Endothelial cell of umbilical vein (primary cell): ENCODE measurements around the gene MYO9B. TPM values are rescaled to one million over a fixed set of nuclear protein-coding genes. Genes with fewer than 3 reads are reported as not detected.

Experiments used
- BruUV-seq: library from RNA; stranded (reverse); fragments of 400-500 nt; replicated peaks from 2 replicates; lab custom pipeline; 2021; lab: Mats Ljungman, UMichigan
- CTCF ChIA-PET: fragments of 300-600, 350-600 bp; sonication (Branson Sonifier 250); formaldehyde crosslinking; loops from one replicate; lab custom pipeline; 2021; ENCODE audit warnings: antibody characterized with exemption, inconsistent platforms; lab: Charles Lee
- POLR2A ChIA-PET: fragments of 300-600, 350-600 bp; sonication (Branson Sonifier 250); formaldehyde crosslinking; loops from one replicate; lab custom pipeline; 2021; ENCODE audit warnings: antibody characterized with exemption, inconsistent platforms; lab: Charles Lee
- DNase-seq: peaks from one replicate; pipeline ENCODE4 v3.0.0-alpha.2; 2011; ENCODE audit warnings: low read depth, low spot score
- FAIRE-seq: peaks from 2 replicates; lab custom pipeline; 2011; peaks lifted over from hg19 to GRCh38; lab: Jason Lieb, UNC
- H2AFZ ChIP-seq: 2 replicates; pipeline ENCODE4 v1.6.0; 2012; ENCODE audit warnings: low read depth, low read length, control low read depth, inconsistent platforms
- H3K27ac ChIP-seq: 2 replicates; pipeline ENCODE4 v1.5.1; 2011; ENCODE audit warnings: low read depth, mild to moderate bottlenecking, control low read depth, low read length, moderate library complexity; ENCODE audit not compliant: insufficient read depth
- H3K27me3 ChIP-seq, 2 experiments: 2 replicates each; pipeline versions ENCODE4 v1.6.0 to v1.6.1; 2011; ENCODE audit warnings: low read length in 2 of 2, mixed read lengths in 1 of 2; ENCODE audit not compliant: control insufficient read depth in 2 of 2, insufficient read depth in 2 of 2
- H3K36me3 ChIP-seq, 2 experiments: 2 replicates in 1 of 2; 3 replicates in 1 of 2; pipeline ENCODE4 v1.5.1; 2011; ENCODE audit warnings: low read length in 2 of 2, mild to moderate bottlenecking in 1 of 2, moderate library complexity in 1 of 2; ENCODE audit not compliant: control insufficient read depth in 2 of 2, insufficient read depth in 2 of 2; ENCODE audit errors: extremely low read depth in 1 of 2
- H3K4me1 ChIP-seq: 3 replicates; pipeline ENCODE4 v1.5.1; 2011; ENCODE audit warnings: mild to moderate bottlenecking, low read length; ENCODE audit not compliant: control insufficient read depth, insufficient read depth; ENCODE audit errors: extremely low read depth
- H3K4me2 ChIP-seq: 2 replicates; pipeline ENCODE4 v1.6.1; 2011; ENCODE audit warnings: low read length, control low read depth, mixed read lengths; ENCODE audit not compliant: insufficient read depth
- H3K4me3 ChIP-seq, 3 experiments: fragments of 200-600 bp in 1 of 3; sonication (generic), shearing (Covaris generic) in 1 of 3; replicated peaks in 1 of 3; 2 replicates each; pipeline ENCODE4 v1.5.1; 2011 to 2016; ENCODE audit warnings: control low read depth in 3 of 3, low read length in 3 of 3, mild to moderate bottlenecking in 2 of 3, inconsistent platforms in 1 of 3, low read depth in 1 of 3, moderate library complexity in 1 of 3; ENCODE audit not compliant: insufficient read depth in 1 of 3
- H3K79me2 ChIP-seq: 2 replicates; pipeline ENCODE4 v1.6.0; 2012; ENCODE audit warnings: low read length, inconsistent platforms; ENCODE audit not compliant: control insufficient read depth, insufficient read depth
- H3K9ac ChIP-seq: replicated peaks from 2 replicates; pipeline ENCODE3; 2011; ENCODE audit warnings: low read length, control low read depth; ENCODE audit not compliant: insufficient read depth; ENCODE audit errors: extremely low read depth
- H3K9me1 ChIP-seq: replicated peaks from 3 replicates; pipeline ENCODE4 v1.6.0; 2011; ENCODE audit warnings: mild to moderate bottlenecking, low read length; ENCODE audit not compliant: control insufficient read depth, insufficient read depth; ENCODE audit errors: extremely low read depth
- H3K9me3 ChIP-seq: replicated peaks from 2 replicates; pipeline ENCODE4 v1.5.1; 2012; ENCODE audit warnings: low read length, inconsistent platforms; ENCODE audit not compliant: control insufficient read depth, insufficient read depth
- H4K20me1 ChIP-seq: replicated peaks from 2 replicates; pipeline ENCODE3; 2011; ENCODE audit warnings: mild to moderate bottlenecking, low read length; ENCODE audit not compliant: control insufficient read depth, insufficient read depth; ENCODE audit errors: extremely low read depth
- GATA2 ChIP-seq: IDR thresholded peaks from 2 replicates; pipeline ENCODE4 v1.7.0; 2011; ENCODE audit warnings: low read depth, mild to moderate bottlenecking, moderate library complexity, mixed read lengths, low read length; ENCODE audit not compliant: insufficient read length, insufficient read depth
- MYC ChIP-seq: IDR thresholded peaks from one replicate; pipeline ENCODE4 v1.6.1; 2011; ENCODE audit warnings: mild to moderate bottlenecking, low read depth, low read length
- POLR2A ChIP-seq: IDR thresholded peaks from 2 replicates; pipeline ENCODE4 v1.6.1; 2012; ENCODE audit warnings: low read depth, mild to moderate bottlenecking, control low read depth, low read length
- POLR2AphosphoS5 ChIP-seq: IDR thresholded peaks from 2 replicates; pipeline ENCODE4 v1.6.1; 2012; ENCODE audit warnings: low read depth, mild to moderate bottlenecking, control low read depth, low read length, moderate library complexity; ENCODE audit not compliant: insufficient read depth
- dilution Hi-C: fragments of 300-500 bp; cut with MboI; formaldehyde crosslinking; loops from one replicate; pipeline ENCODE4 v1.15.0; 2019; ENCODE audit warnings: low sequenced_read_pairs; ENCODE audit not compliant: extremely low pct_ligation_motif_present
- intact Hi-C: fragments of 100-400 bp; cut with micrococcal nuclease; formaldehyde crosslinking; loops from one replicate; pipeline ENCODE4 v1.10.0; 2022
- polyA plus RNA-seq, 4 experiments: library from polyadenylated mRNA; depleted of rRNA in 3 of 4; stranded (reverse) in 3 of 4; unstranded in 1 of 4; fragments of >200 nt; gene quantifications; 2 replicates each; pipeline versions ENCODE4 v1.2.1 to v1.2.3, GENCODE V29; 2011 to 2012; ENCODE audit warnings: missing spikeins in 1 of 4
- total RNA-seq: library from RNA; stranded (reverse); gene quantifications from 2 replicates; pipeline ENCODE4 v1.2.3, GENCODE V29; 2021
- TF ChIP-seq, protein P1 (sequence below), 2 donors: IDR thresholded peaks; 1 replicate in 1 of 2; 2 replicates in 1 of 2; pipeline ENCODE4 v1.5.1; 2011; ENCODE audit warnings: low read length in 2 of 2, mild to moderate bottlenecking in 2 of 2, moderate library complexity in 2 of 2, control low read depth in 1 of 2, inconsistent platforms in 1 of 2, low read depth in 1 of 2; ENCODE audit not compliant: insufficient read depth in 1 of 2; ENCODE audit errors: extremely low read depth in 1 of 2

The MYO9B gene
- total and polyA plus RNA-seq, 2 donors (not counting 3 experiments of a cell fraction or from before 2014, with no cell fraction given), result 64.4 to 119 TPM

DNA sequence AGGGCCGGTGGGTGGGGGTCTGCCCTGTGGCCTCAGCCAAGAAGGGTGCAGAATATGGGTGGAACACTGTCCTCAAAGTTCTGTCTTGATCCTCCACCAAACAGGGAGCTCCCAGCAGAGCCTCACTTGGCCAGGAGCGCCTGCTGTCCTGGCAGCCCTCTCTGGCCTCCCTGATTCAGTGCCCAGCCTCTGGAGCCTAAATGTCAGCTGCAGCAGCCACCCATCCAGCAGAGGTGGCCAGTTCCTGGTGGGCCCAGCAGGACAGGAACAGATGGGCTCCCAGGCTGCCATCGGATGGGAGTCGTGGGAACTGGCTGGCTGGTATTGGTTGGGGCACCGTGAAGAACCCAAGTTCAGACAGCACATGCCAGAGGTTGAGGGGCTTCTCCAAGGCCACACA, 137.8 kb downstream of the MYO9B start:
- Histone ChIP-seq H3K4me2 (no peak overlapping the region), H3K27me3 (no peaks in the 10 kb centered on the region), H3K36me3 (peaks cover 0 to 25% of the 10 kb centered on the region in 2 experiments), H3K9ac (no peak overlapping the region), H3K9me1 (no peaks in the 10 kb centered on the region), H3K9me3 (no peaks in the 10 kb centered on the region), H3K27ac (no peak overlapping the region), H3K4me3 (no peak overlapping the region), H3K4me1 (peaks cover 13% of the 10 kb centered on the region), H2AFZ (no peak overlapping the region), H3K79me2 (no peaks in the 10 kb centered on the region), H4K20me1 (no peaks in the 10 kb centered on the region)
- ChIA-PET CTCF (no interaction called here), POLR2A (no interaction called here)
- intact Hi-C loops (no loop called here), dilution Hi-C loops (no loop called here)
- no TSS peak for BruUV-seq
- DNase-seq (no peak), FAIRE-seq (no peak)
- TF ChIP-seq POLR2A (no peak), MYC (no peak), GATA2 (no peak), POLR2AphosphoS5 (no peak)
- TF ChIP-seq, protein P1, sequence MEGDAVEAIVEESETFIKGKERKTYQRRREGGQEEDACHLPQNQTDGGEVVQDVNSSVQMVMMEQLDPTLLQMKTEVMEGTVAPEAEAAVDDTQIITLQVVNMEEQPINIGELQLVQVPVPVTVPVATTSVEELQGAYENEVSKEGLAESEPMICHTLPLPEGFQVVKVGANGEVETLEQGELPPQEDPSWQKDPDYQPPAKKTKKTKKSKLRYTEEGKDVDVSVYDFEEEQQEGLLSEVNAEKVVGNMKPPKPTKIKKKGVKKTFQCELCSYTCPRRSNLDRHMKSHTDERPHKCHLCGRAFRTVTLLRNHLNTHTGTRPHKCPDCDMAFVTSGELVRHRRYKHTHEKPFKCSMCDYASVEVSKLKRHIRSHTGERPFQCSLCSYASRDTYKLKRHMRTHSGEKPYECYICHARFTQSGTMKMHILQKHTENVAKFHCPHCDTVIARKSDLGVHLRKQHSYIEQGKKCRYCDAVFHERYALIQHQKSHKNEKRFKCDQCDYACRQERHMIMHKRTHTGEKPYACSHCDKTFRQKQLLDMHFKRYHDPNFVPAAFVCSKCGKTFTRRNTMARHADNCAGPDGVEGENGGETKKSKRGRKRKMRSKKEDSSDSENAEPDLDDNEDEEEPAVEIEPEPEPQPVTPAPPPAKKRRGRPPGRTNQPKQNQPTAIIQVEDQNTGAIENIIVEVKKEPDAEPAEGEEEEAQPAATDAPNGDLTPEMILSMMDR (IDR thresholded peaks at IDR 0.05; ENCODE audit: extremely low read depth in 1 of 2, insufficient read depth in 1 of 2, low read depth in 1 of 2, low read length in 2 of 2), result no peak
